Transverse colon (tissue), 4 donors: ENCODE measurements around the gene GPR173.

Experiments used
- EP300 ChIP-seq: sonication (generic); formaldehyde crosslinking; IDR thresholded peaks from one replicate; pipeline ENCODE4 v1.6.1; 2017; ENCODE audit warnings: antibody characterized with exemption, low read depth
- POLR2A ChIP-seq: fragments of 450-650 bp; IDR thresholded peaks from one replicate; pipeline ENCODE4 v1.6.1; 2016; ENCODE audit warnings: antibody characterized with exemption, mild to moderate bottlenecking, moderate library complexity
- POLR2AphosphoS5 ChIP-seq, 3 donors: sonication (generic); formaldehyde crosslinking; IDR thresholded peaks; one replicate each; pipeline ENCODE4 v1.6.1; 2016; ENCODE audit warnings: antibody characterized with exemption in 3 of 3
- TF ChIP-seq, protein P1 (sequence below), 5 experiments: fragments of 200-600 bp in 3 of 5; fragments of 450-650 bp in 2 of 5; sonication (generic) in 3 of 5; IDR thresholded peaks; 1 replicate in 2 of 5; 2 replicates in 3 of 5; pipeline ENCODE4 v1.5.1; 2016 to 2017; ENCODE audit warnings: antibody characterized with exemption in 5 of 5, inconsistent platforms in 3 of 5, mild to moderate bottlenecking in 2 of 5, moderate library complexity in 1 of 5

DNA sequence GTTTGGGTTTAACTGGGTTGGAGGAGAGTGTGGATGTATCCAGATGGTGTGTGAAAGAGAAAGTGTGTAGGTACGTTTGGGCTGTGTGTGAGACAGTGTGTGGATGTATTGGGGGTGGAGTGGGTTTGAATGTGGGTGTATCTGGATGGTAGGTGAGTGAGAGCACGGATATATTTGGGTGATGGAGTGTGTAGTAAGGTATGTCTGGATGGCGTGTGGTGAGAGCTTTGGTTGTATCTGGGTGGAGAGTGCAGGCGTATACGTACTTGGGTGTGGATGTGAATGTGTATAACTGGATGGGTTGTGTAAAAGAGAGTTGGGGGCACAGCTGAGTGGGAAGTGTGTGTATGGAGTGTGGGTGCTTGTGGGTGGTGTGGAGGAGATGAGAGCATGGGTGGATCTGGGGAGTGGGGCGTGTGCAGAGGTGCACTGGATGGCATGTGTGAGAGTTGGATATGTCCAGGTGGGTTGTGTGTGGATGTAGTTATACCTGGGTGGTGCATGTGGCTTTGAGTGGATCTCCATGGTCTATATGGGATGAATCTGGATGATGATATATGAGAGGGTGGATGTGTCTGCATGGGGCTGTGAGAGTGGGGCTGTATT is 6.8 kb downstream of the GPR173 start:
- TF ChIP-seq, protein P1, sequence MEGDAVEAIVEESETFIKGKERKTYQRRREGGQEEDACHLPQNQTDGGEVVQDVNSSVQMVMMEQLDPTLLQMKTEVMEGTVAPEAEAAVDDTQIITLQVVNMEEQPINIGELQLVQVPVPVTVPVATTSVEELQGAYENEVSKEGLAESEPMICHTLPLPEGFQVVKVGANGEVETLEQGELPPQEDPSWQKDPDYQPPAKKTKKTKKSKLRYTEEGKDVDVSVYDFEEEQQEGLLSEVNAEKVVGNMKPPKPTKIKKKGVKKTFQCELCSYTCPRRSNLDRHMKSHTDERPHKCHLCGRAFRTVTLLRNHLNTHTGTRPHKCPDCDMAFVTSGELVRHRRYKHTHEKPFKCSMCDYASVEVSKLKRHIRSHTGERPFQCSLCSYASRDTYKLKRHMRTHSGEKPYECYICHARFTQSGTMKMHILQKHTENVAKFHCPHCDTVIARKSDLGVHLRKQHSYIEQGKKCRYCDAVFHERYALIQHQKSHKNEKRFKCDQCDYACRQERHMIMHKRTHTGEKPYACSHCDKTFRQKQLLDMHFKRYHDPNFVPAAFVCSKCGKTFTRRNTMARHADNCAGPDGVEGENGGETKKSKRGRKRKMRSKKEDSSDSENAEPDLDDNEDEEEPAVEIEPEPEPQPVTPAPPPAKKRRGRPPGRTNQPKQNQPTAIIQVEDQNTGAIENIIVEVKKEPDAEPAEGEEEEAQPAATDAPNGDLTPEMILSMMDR (IDR thresholded peaks at IDR 0.05), result no peak
- TF ChIP-seq EP300, result no peak
- no peak for TF ChIP-seq POLR2A
- TF ChIP-seq POLR2AphosphoS5 (IDR thresholded peaks at IDR 0.05), result no peak
